SU-DHL-6 (cell line): ENCODE data around the gene PTPRN2.

Source experiments
- EZH2phosphoT487 ChIP-seq: fragments of 200-600 bp; sonication (generic), shearing (Covaris generic); conservative IDR thresholded peaks from 2 replicates; pipeline ENCODE4 v1.6.1; 2018; ENCODE audit warnings: mild to moderate bottlenecking, antibody characterized with exemption, low read length, moderate library complexity, mixed read lengths
- TF ChIP-seq, protein P1 (sequence below): fragments of 200-600 bp; sonication (generic); IDR thresholded peaks from one replicate; pipeline ENCODE4 v1.5.1; 2017; ENCODE audit warnings: antibody characterized with exemption, mild to moderate bottlenecking, low read length, moderate library complexity; ENCODE audit not compliant: insufficient read depth, poor library complexity, severe bottlenecking

DNA sequence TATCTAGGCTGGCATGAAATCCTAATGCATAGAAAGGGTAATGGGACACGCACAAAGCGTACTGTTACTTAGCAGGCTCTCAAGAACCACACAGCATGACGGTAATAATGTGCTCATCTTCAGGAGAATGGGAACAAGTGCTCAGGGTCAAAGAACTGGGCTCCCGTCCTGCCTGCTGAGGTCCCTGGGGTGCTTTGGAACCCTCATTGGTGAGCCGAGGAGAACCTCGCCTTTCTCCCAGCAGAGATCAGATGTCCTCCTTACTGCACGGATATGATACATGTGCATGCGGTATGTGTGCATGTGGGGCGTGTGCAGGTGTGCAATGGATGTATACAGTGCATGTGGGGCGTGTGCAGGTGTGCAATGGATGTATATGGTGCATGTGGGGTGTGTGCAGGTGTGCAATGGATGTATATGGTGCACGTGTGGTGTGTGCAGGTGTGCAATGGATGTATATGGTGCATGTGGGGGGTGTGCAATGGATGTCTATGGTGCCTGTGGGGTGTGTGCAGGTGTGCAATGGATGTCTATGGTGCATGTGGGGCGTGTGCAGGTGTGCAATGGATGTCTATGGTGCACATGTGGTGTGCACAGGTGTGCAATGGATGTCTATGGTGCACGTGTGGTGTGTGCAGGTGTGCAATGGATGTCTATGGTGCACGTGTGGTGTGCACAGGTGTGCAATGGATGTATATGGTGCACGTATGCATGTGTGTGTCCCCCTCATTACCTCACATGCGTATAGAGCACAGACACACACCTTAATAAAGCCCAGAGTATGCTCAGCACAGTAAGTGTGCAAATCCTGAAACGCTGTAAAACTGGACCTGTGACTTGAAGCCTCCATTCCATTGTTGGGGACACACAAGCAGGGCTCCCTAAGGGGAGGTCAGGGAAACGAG, 336.3 kb downstream of the PTPRN2 start:
- no peak for TF ChIP-seq EZH2phosphoT487
- TF ChIP-seq, protein P1, sequence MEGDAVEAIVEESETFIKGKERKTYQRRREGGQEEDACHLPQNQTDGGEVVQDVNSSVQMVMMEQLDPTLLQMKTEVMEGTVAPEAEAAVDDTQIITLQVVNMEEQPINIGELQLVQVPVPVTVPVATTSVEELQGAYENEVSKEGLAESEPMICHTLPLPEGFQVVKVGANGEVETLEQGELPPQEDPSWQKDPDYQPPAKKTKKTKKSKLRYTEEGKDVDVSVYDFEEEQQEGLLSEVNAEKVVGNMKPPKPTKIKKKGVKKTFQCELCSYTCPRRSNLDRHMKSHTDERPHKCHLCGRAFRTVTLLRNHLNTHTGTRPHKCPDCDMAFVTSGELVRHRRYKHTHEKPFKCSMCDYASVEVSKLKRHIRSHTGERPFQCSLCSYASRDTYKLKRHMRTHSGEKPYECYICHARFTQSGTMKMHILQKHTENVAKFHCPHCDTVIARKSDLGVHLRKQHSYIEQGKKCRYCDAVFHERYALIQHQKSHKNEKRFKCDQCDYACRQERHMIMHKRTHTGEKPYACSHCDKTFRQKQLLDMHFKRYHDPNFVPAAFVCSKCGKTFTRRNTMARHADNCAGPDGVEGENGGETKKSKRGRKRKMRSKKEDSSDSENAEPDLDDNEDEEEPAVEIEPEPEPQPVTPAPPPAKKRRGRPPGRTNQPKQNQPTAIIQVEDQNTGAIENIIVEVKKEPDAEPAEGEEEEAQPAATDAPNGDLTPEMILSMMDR = no peak
